ENCODE results near the gene PXYLP1.
A peak's percentile ranks its signal among the peaks of the same experiment; 100 is the strongest.

GRCh38 chr3:141311496-141312353 lies 80.1 kb downstream of the PXYLP1 start:
- TF ChIP-seq CTCF (IDR thresholded peaks at IDR 0.05; ENCODE audit: insufficient read depth, low read depth, low read length) (peak; percentile 66), EZH2 (IDR thresholded peaks at IDR 0.05; ENCODE audit: insufficient read depth, low read length) (no peak)

Measured in astrocyte (in vitro differentiated cells and primary cell).